Measurements from ENCODE around the gene SAP130. TPM values are rescaled to one million over a fixed set of nuclear protein-coding genes. Genes with fewer than 3 reads are reported as not detected.
"Not testable (repeated sequence)": the region's sequence is repeated elsewhere in the genome, so short reads cannot be mapped to it uniquely, and the experiment has no call there.

SAP130 gene
- total RNA-seq, 1 donor from 2014 or later, result 1.6 TPM

- FAIRE-seq, result no peak
- Histone ChIP-seq H3K36me3 (ENCODE audit: control insufficient read depth, insufficient read depth, low read length) (no peaks in the 10 kb centered on the region), H3K4me3 (ENCODE audit: low read depth, low read length) (no peak overlapping the region), H3K27me3 (ENCODE audit: control insufficient read depth, insufficient read depth, low read length) (no peaks in the 10 kb centered on the region)
- TF ChIP-seq CTCF (IDR thresholded peaks at IDR 0.05; ENCODE audit: insufficient read depth, low read length, severe bottlenecking), result no peak
- peak; percentile 76 for DNase-seq (ENCODE audit: low read depth)
Observed at GRCh38 chr2:127913808-127914457, 113.9 kb downstream of the SAP130 start.

GRCh38 chr2:127911737-127912136 is 116.1 kb downstream of the SAP130 start:
- FAIRE-seq (no peak), DNase-seq (ENCODE audit: low read depth) (no peak)
- no peaks in the 10 kb centered on the region for H3K27me3 ChIP-seq (ENCODE audit: control insufficient read depth, insufficient read depth, low read length)
- no peak for TF ChIP-seq CTCF (IDR thresholded peaks at IDR 0.05; ENCODE audit: insufficient read depth, low read length, severe bottlenecking)
- H3K36me3 ChIP-seq (ENCODE audit: control insufficient read depth, insufficient read depth, low read length), result no peaks in the 10 kb centered on the region
- no peak overlapping the region for H3K4me3 ChIP-seq (ENCODE audit: low read depth, low read length)

GRCh38 chr2:127910415-127910814 is 117.4 kb downstream of the SAP130 start:
- TF ChIP-seq CTCF (IDR thresholded peaks at IDR 0.05; ENCODE audit: insufficient read depth, low read length, severe bottlenecking), result no peak
- no peaks in the 10 kb centered on the region for H3K36me3 ChIP-seq (ENCODE audit: control insufficient read depth, insufficient read depth, low read length)
- no peak overlapping the region for H3K4me3 ChIP-seq (ENCODE audit: low read depth, low read length)
- DNase-seq (ENCODE audit: low read depth) (no peak), FAIRE-seq (no peak)
- H3K27me3 ChIP-seq (ENCODE audit: control insufficient read depth, insufficient read depth, low read length), result no peaks in the 10 kb centered on the region

- Histone ChIP-seq H3K36me3 (ENCODE audit: control insufficient read depth, insufficient read depth, low read length) (no peaks in the 10 kb centered on the region), H3K4me3 (ENCODE audit: low read depth, low read length) (no peak overlapping the region), H3K27me3 (ENCODE audit: control insufficient read depth, insufficient read depth, low read length) (no peaks in the 10 kb centered on the region)
- DNase-seq (ENCODE audit: low read depth) (no peak), FAIRE-seq (no peak)
- no peak for TF ChIP-seq CTCF (IDR thresholded peaks at IDR 0.05; ENCODE audit: insufficient read depth, low read length, severe bottlenecking)
Observed at GRCh38 chr2:127909019-127909418, 118.8 kb downstream of the SAP130 start.

GRCh38 chr2:127907733-127908400 is 120.0 kb downstream of the SAP130 start:
- not testable (repeated sequence) for H3K4me3 ChIP-seq (ENCODE audit: low read depth, low read length); FAIRE-seq; H3K36me3 ChIP-seq (ENCODE audit: control insufficient read depth, insufficient read depth, low read length); H3K27me3 ChIP-seq (ENCODE audit: control insufficient read depth, insufficient read depth, low read length)
- DNase-seq (ENCODE audit: low read depth), result peak; percentile 28

GRCh38 chr2:127906206-127906926 is 121.5 kb downstream of the SAP130 start:
- Histone ChIP-seq H3K36me3 (ENCODE audit: control insufficient read depth, insufficient read depth, low read length) (no peaks in the 10 kb centered on the region), H3K27me3 (ENCODE audit: control insufficient read depth, insufficient read depth, low read length) (no peaks in the 10 kb centered on the region), H3K4me3 (ENCODE audit: low read depth, low read length) (no peak overlapping the region)
- DNase-seq (ENCODE audit: low read depth), result no peak
- FAIRE-seq, result no peak
- TF ChIP-seq CTCF (IDR thresholded peaks at IDR 0.05; ENCODE audit: insufficient read depth, low read length, severe bottlenecking), result no peak

All from bronchial epithelial cell (primary cell).